BLaER1 treated with 17β-estradiol and CSF1 and Interleukin-3, amounts not matched to agents 10 nM and 100 nM (cell line): ENCODE data around the gene ADAMTSL1.

Experiments used
- H3K27ac ChIP-seq, 11 experiments: shearing (Covaris generic); formaldehyde crosslinking; 2 replicates each; pipeline ENCODE4 v1.8.1; 2022
- H3K27me3 ChIP-seq, 11 experiments: shearing (Covaris generic); formaldehyde crosslinking; 2 replicates each; pipeline ENCODE4 v1.8.1; 2022
- H3K36me3 ChIP-seq, 11 experiments: shearing (Covaris generic); formaldehyde crosslinking; 2 replicates each; pipeline ENCODE4 v1.8.1; 2022
- H3K4me1 ChIP-seq, 10 experiments: shearing (Covaris generic); formaldehyde crosslinking; 2 replicates each; pipeline ENCODE4 v1.8.1; 2022
- H3K4me2 ChIP-seq, 11 experiments: shearing (Covaris generic); formaldehyde crosslinking; 2 replicates each; pipeline ENCODE4 v1.8.1; 2022
- H3K4me3 ChIP-seq, 10 experiments: shearing (Covaris generic); formaldehyde crosslinking; 2 replicates each; pipeline ENCODE4 v1.8.1; 2022
- H3K9ac ChIP-seq, 11 experiments: shearing (Covaris generic); formaldehyde crosslinking; 2 replicates each; pipeline ENCODE4 v1.8.1; 2022
- H3K9me3 ChIP-seq, 11 experiments: shearing (Covaris generic); formaldehyde crosslinking; replicated peaks in 1 of 11; 2 replicates each; pipeline ENCODE4 v1.8.1; 2022
- H4K20me1 ChIP-seq, 11 experiments: shearing (Covaris generic); formaldehyde crosslinking; 2 replicates each; pipeline ENCODE4 v1.8.1; 2022
- Cebpa-rat ChIP-seq, 11 experiments: shearing (Covaris generic); IDR thresholded peaks; 2 replicates each; pipeline ENCODE4 v1.8.1; 2022

The ADAMTSL1 gene, protein sequence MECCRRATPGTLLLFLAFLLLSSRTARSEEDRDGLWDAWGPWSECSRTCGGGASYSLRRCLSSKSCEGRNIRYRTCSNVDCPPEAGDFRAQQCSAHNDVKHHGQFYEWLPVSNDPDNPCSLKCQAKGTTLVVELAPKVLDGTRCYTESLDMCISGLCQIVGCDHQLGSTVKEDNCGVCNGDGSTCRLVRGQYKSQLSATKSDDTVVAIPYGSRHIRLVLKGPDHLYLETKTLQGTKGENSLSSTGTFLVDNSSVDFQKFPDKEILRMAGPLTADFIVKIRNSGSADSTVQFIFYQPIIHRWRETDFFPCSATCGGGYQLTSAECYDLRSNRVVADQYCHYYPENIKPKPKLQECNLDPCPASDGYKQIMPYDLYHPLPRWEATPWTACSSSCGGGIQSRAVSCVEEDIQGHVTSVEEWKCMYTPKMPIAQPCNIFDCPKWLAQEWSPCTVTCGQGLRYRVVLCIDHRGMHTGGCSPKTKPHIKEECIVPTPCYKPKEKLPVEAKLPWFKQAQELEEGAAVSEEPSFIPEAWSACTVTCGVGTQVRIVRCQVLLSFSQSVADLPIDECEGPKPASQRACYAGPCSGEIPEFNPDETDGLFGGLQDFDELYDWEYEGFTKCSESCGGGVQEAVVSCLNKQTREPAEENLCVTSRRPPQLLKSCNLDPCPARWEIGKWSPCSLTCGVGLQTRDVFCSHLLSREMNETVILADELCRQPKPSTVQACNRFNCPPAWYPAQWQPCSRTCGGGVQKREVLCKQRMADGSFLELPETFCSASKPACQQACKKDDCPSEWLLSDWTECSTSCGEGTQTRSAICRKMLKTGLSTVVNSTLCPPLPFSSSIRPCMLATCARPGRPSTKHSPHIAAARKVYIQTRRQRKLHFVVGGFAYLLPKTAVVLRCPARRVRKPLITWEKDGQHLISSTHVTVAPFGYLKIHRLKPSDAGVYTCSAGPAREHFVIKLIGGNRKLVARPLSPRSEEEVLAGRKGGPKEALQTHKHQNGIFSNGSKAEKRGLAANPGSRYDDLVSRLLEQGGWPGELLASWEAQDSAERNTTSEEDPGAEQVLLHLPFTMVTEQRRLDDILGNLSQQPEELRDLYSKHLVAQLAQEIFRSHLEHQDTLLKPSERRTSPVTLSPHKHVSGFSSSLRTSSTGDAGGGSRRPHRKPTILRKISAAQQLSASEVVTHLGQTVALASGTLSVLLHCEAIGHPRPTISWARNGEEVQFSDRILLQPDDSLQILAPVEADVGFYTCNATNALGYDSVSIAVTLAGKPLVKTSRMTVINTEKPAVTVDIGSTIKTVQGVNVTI (N-terminal part only)

DNA sequence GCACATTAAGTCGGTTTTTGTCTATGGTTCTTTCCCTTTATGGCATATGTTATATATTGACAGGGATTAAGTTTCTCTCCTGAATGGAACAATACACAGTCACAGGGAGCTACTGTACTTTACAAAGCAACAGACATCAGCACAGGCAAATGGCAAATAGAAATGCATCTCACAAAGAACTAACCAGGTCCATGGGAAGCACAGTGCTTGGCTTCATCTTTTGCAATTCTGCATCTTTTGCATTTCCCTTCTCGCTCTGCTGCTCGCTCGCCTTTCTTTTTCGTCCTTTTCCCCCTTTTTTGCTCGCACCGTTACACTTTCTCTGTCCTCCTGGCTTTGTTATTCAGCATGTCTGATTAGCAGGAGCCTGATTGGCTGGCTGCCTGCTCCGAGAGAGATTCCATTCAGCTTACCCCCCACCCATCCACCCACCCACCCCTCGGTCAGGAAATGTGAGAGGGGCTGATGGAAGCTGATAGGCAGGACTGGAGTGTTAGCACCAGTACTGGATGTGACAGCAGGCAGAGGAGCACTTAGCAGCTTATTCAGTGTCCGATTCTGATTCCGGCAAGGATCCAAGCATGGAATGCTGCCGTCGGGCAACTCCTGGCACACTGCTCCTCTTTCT, at the start of gene ADAMTSL1:
Gene ADAMTSL1, plus strand, starts transcription at position 502 of the 628 bp plus-strand sequence. Its CDS starts 80 bp downstream, at position 582.
- H3K4me2 ChIP-seq = 0 out of 22 replicates have a peak within 1 kb of the TSS, but pooled peaks of 1 of the 11 experiments have one; percentile 12
- H3K9me3 ChIP-seq = peaks cover 0 to 8% (median 4%) of the 10 kb centered on the region in 11 experiments; a peak in 6 of 22 replicates

DNA sequence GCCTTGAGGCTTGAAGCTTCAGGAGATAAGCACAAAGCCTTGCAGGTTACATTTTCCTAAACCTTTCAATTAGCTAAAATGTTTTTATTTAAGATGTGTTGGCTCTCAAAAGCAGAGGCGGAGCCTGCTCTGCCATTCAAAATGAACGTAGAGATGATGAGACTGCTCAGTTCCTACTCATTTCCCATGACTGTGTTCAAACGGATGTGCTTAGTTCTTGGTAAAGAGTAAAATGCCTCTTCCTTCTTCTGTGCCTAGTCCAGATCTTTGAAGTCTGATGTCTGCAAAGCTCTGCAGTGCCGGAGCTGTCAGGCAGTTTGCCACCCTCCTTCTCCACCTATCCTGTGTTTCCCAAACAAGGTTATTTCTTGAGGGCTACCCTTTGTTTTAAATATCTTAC, 46.3 kb upstream of the ADAMTSL1 start:
- Histone ChIP-seq H3K36me3 (no peaks in the 10 kb centered on the region), H3K27ac (no peak overlapping the region), H3K9ac (no peak overlapping the region), H3K9me3 (no peaks in the 10 kb centered on the region), H3K4me1 (peaks cover 0 to 1% (median 0%) of the 10 kb centered on the region in 10 experiments; a peak in 1 of 20 replicates), H3K4me3 (no peak overlapping the region), H3K4me2 (no peak overlapping the region), H4K20me1 (no peaks in the 10 kb centered on the region), H3K27me3 (no peaks in the 10 kb centered on the region)
- no peak for TF ChIP-seq Cebpa-rat (IDR thresholded peaks at IDR 0.05)

More for the DNA sequence above, at the start of gene ADAMTSL1:
- H3K36me3 ChIP-seq = no peaks in the 10 kb centered on the region
- H3K27me3 ChIP-seq = no peaks in the 10 kb centered on the region
- H3K9ac ChIP-seq = no peak within 1 kb of the TSS
- H3K27ac ChIP-seq = no peak within 1 kb of the TSS
- peaks cover 0 to 8% (median 0%) of the 10 kb centered on the region in 10 experiments; a peak in 1 of 20 replicates for H3K4me1 ChIP-seq
- TF ChIP-seq Cebpa-rat (IDR thresholded peaks at IDR 0.05) = no peak
- no peaks in the 10 kb centered on the region for H4K20me1 ChIP-seq
- no peak within 1 kb of the TSS for H3K4me3 ChIP-seq

DNA sequence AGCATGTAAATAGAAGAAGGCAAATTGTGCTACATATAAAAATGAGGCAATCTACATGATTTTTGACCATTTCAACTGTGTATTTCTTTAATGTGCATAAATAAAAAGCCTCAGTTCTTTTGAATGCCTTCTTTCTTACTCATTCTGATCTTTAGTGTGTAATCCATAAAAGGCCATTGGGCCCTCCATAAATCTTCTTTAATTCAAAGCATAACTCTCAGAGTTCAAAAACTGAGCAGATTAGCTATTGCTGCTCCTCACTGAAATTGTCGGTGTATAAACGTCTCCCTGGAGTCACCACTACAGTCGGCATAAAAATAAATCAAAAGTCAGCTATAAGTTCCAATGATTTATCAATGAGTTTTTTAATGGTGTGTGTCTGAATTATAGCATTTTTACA, 45.3 kb upstream of the ADAMTSL1 start:
- H3K4me3 ChIP-seq = no peak overlapping the region

DNA sequence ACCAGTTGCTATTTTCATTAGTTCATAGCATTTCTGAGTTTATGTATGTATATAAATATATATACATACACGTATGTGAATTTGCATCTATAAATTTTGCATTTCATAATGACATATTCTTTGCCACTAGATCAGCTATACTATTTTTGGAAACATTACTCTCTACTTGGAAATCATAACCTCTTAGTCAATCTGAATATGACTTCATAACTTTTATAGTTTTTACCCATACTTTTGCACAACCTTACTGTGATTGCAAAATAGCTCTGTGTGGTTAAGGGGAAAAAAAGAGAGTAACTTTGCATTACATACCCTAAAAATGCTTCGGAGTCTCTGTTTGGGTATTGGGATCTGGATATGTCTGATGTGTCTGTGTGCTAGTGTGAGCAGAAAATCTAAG, 44.9 kb upstream of the ADAMTSL1 start:
- Histone ChIP-seq H3K4me1 (peaks cover 0 to 6% (median 0%) of the 10 kb centered on the region in 10 experiments; a peak in 1 of 20 replicates), H3K4me3 (no peak overlapping the region), H4K20me1 (no peaks in the 10 kb centered on the region), H3K4me2 (no peak overlapping the region), H3K27ac (no peak overlapping the region), H3K36me3 (no peaks in the 10 kb centered on the region), H3K9me3 (no peaks in the 10 kb centered on the region), H3K27me3 (no peaks in the 10 kb centered on the region), H3K9ac (no peak overlapping the region)
- TF ChIP-seq Cebpa-rat (IDR thresholded peaks at IDR 0.05) = no peak

More for the DNA sequence above, 45.3 kb upstream of the ADAMTSL1 start:
- Histone ChIP-seq H3K36me3 (no peaks in the 10 kb centered on the region), H4K20me1 (no peaks in the 10 kb centered on the region), H3K27ac (no peak overlapping the region), H3K9ac (no peak overlapping the region), H3K9me3 (no peaks in the 10 kb centered on the region), H3K4me1 (peaks cover 0 to 6% (median 0%) of the 10 kb centered on the region in 10 experiments; a peak in 1 of 20 replicates), H3K4me2 (no peak overlapping the region), H3K27me3 (no peaks in the 10 kb centered on the region)
- TF ChIP-seq Cebpa-rat (IDR thresholded peaks at IDR 0.05) = no peak

DNA sequence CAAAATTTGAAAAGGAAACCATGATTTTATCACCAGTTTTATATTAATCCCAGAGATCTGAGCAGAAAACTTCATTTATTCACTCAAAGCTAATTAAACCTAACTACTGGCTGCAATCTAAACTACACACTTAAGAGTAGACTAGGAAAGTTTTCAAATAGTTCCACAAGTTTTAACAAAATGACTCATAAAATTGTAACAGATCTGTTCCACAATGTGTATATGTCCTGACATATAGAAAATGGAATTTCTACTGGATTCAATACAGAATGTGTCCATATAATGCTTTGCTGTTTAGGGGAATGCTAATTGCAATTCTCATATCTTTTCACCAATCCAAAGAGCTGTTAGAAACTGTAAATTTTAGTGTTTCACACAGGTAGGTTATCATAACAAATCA, 40.3 kb upstream of the ADAMTSL1 start:
- peaks cover 0 to 11% (median 3%) of the 10 kb centered on the region in 11 experiments; a peak in 9 of 22 replicates for H3K27me3 ChIP-seq
- no peak for TF ChIP-seq Cebpa-rat (IDR thresholded peaks at IDR 0.05)
- no peaks in the 10 kb centered on the region for H3K9me3 ChIP-seq
- no peaks in the 10 kb centered on the region for H3K36me3 ChIP-seq
- no peak overlapping the region for H3K9ac ChIP-seq
- H3K4me1 ChIP-seq = peaks cover 0 to 6% (median 0%) of the 10 kb centered on the region in 10 experiments; a peak in 1 of 20 replicates
- no peaks in the 10 kb centered on the region for H4K20me1 ChIP-seq
- no peak overlapping the region for H3K4me3 ChIP-seq
- no peak overlapping the region for H3K27ac ChIP-seq
- no peak overlapping the region for H3K4me2 ChIP-seq

DNA sequence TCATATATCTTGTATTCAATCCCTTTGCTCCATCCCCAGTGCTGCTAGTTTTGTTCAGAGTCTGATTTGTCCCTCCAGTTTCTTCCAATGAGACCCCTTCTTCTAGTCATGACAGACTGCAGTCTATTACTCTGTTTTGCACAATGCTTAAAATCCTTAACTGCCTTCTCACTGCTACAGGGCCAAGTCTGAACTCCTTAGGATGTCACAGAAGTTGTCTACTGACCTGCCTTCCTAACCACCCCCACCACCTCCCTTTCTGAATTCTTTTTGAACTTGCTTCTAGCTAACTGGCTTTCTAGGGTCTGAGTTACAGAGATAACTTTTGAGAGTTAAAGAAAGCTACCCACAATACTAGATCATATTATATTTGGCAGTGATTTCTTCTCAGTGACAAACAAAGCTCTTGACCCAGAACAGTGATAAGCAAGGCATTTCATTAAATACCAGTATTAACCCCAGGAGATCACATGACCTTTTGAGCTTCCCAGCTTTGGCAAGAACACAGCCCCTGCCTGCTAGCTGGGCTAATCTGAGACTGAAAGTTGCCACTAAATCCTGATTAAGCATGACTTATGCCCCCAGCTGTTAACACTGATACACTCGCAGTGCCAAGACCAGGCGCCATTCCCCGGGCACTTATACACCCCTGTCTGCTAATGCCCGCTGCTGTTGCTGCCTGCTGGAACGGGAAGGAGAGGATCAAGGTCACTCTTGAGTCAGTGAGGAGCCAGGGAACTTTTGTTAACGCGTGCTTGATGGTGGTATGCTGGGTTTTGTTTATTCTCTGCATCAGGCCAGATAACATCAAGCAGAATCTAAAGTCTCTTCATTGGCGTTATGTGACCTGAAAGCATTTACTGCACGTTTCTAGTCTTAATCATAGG, 36.4 kb upstream of the ADAMTSL1 start:
- no peak overlapping the region for H3K27ac ChIP-seq
- peaks cover 0 to 6% (median 0%) of the 10 kb centered on the region in 10 experiments; a peak in 1 of 20 replicates for H3K4me1 ChIP-seq
- no peak overlapping the region for H3K9ac ChIP-seq
- no peaks in the 10 kb centered on the region for H3K36me3 ChIP-seq
- no peaks in the 10 kb centered on the region for H3K9me3 ChIP-seq
- H3K27me3 ChIP-seq = peaks cover 0 to 14% (median 4%) of the 10 kb centered on the region in 11 experiments; a peak in 9 of 22 replicates
- no peak overlapping the region for H3K4me3 ChIP-seq
- H3K4me2 ChIP-seq = no peak overlapping the region
- H4K20me1 ChIP-seq = no peaks in the 10 kb centered on the region
- TF ChIP-seq Cebpa-rat (IDR thresholded peaks at IDR 0.05) = no peak

DNA sequence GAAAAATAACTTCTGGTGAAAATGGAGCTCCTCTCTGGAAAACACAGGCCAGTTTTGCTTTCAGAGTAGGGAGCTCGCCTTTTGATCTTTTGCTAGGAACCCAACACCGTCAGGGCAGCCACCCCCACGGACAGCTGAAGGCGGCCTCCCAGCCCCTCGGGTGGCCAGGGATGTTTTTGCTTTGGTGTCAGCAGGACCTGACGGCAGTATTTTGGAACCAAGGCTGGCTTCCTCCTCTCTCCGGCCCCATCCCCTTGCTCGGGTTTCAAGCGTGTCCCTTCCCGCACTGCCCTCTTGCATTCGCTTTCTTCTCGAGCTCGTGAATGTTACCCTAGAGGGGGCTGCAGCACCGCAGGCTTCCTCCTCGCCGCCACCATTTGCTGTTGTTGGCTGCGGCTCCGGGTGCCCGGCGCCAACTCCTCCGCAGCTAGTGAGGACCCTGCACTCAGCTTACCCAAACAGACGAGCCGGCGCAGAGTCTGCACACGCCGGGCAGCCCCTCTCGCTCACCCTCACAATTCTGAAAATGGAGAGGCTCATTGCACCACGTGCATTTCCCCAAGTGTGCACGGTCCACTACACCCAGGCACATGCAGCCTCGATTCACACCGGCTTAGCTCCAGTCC, 35.5 kb upstream of the ADAMTSL1 start:
- H3K4me1 ChIP-seq = no peaks in the 10 kb centered on the region
- H3K4me2 ChIP-seq = no peak overlapping the region
- TF ChIP-seq Cebpa-rat (IDR thresholded peaks at IDR 0.05) = no peak
- no peak overlapping the region for H3K9ac ChIP-seq
- H4K20me1 ChIP-seq = no peaks in the 10 kb centered on the region
- H3K27ac ChIP-seq = no peak overlapping the region
- no peaks in the 10 kb centered on the region for H3K36me3 ChIP-seq
- H3K4me3 ChIP-seq = no peak overlapping the region
- H3K9me3 ChIP-seq = no peaks in the 10 kb centered on the region
- peaks cover 0 to 14% (median 4%) of the 10 kb centered on the region in 11 experiments; a peak in 9 of 22 replicates for H3K27me3 ChIP-seq
